IPS-NIHi7 (cell line): ENCODE data around the gene TEKT5.
"Not testable (repeated sequence)": the region's sequence is repeated elsewhere in the genome, so short reads cannot be mapped to it uniquely, and the experiment has no call there.

Experiments
- DNase-seq: peaks from one replicate; pipeline ENCODE4 v3.0.0; 2012; ENCODE audit warnings: mixed read lengths; ENCODE audit errors: extremely low spot score

The TEKT5 gene

GRCh38 chr16:10658943-10659342 lies 35.8 kb downstream of the TEKT5 start:
- DNase-seq: no peak

- no peak for DNase-seq
These were observed 36.8 kb downstream of the TEKT5 start for GRCh38 chr16:10657925-10658324.

- DNase-seq: no peak
These were observed 38.1 kb downstream of the TEKT5 start for GRCh38 chr16:10656618-10657017.

GRCh38 chr16:10655415-10655977 lies 39.2 kb downstream of the TEKT5 start:
- DNase-seq: no peak

GRCh38 chr16:10654592-10655414 lies 39.9 kb downstream of the TEKT5 start:
- DNase-seq: no peak

- no peak for DNase-seq
These were observed 41.8 kb downstream of the TEKT5 start for GRCh38 chr16:10652730-10653590.

- not testable (repeated sequence) for DNase-seq
These were observed 45.6 kb downstream of the TEKT5 start for GRCh38 chr16:10649098-10649497.

- no peak for DNase-seq
These were observed 46.9 kb downstream of the TEKT5 start for GRCh38 chr16:10647721-10648296.

- DNase-seq: no peak
These were observed 47.4 kb downstream of the TEKT5 start for GRCh38 chr16:10647264-10647720.

GRCh38 chr16:10646581-10647263 lies 48.0 kb downstream of the TEKT5 start:
- DNase-seq: no peak

- DNase-seq: no peak
These were observed 48.5 kb downstream of the TEKT5 start for GRCh38 chr16:10646228-10646580.

GRCh38 chr16:10644092-10644491 lies 50.6 kb downstream of the TEKT5 start:
- DNase-seq: no peak

- DNase-seq: no peak
These were observed 51.8 kb downstream of the TEKT5 start for GRCh38 chr16:10642964-10643363.

GRCh38 chr16:10641953-10642949 lies 52.5 kb downstream of the TEKT5 start:
- DNase-seq: peak; percentile 77

- DNase-seq: no peak
These were observed 53.2 kb downstream of the TEKT5 start for GRCh38 chr16:10641555-10641952.

- DNase-seq: no peak
These were observed 53.8 kb downstream of the TEKT5 start for GRCh38 chr16:10640934-10641333.

GRCh38 chr16:10638101-10638500 lies 56.6 kb downstream of the TEKT5 start:
- no peak for DNase-seq

- DNase-seq: no peak
These were observed 57.2 kb downstream of the TEKT5 start for GRCh38 chr16:10637337-10638037.

GRCh38 chr16:10635365-10636021 lies 59.2 kb downstream of the TEKT5 start:
- no peak for DNase-seq
